ENCODE measurements around the gene IFI27L1. TPM values are rescaled to one million over a fixed set of nuclear protein-coding genes. Genes with fewer than 3 reads are reported as not detected.

The IFI27L1 gene
- total RNA-seq, 2 experiments from 2014 or later, result 15.9 to 18.2 TPM

DNA sequence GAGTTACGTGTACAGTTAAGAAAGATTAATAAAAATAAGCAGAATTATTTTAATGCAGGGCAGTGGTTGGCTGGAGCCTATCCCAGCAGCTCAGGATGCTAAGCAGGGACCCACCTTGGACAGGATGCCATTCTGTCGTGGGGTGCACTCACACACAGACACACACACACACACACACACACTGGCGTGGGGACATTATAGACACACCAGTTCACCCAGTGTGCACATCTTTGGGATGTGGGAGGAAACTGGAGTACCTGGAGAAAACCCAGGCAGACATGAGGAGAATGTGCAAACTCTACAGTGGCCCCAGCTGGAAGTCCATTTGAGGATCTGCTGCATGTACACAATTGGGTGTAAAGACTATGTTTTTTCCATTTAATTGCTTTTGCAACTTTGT lies 61.1 kb downstream of the IFI27L1 start:
- no peaks in the 10 kb centered on the region for H3K9me3 Mint-ChIP-seq
- H3K36me3 Mint-ChIP-seq, result no peaks in the 10 kb centered on the region

DNA sequence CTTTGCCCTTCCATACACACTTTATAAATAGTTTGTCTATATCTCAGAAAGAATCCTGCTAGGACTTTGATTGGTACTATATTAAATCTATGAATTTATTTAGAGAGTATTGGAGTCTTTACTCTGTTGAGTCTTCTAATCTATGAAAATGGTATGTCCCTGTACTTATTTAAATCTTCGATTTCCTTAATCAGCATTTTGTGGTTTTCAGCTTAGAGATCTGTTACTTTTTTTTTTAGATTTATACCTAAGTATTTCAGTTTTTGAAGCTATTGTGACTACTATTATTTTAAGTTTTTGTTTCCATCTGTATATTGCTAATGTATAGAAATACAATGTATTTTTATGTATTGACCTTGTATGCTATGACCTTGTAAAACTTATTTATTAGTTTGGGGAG lies 61.7 kb downstream of the IFI27L1 start:
- Mint-ChIP-seq H3K4me3 (no peak overlapping the region), H3K36me3 (no peaks in the 10 kb centered on the region), H3K27ac (no peak overlapping the region), H3K27me3 (no peaks in the 10 kb centered on the region), H3K4me1 (peaks cover 14% of the 10 kb centered on the region), H3K9me3 (no peaks in the 10 kb centered on the region)
- DNase-seq, result no peak

More for the DNA sequence above, 61.1 kb downstream of the IFI27L1 start:
- Mint-ChIP-seq H3K27me3 (no peaks in the 10 kb centered on the region), H3K4me1 (peaks cover 10% of the 10 kb centered on the region), H3K27ac (no peak overlapping the region), H3K4me3 (no peak overlapping the region)
- no peak for DNase-seq

GRCh38 chr14:94143239-94143638 lies 62.1 kb downstream of the IFI27L1 start:
- Mint-ChIP-seq H3K4me1 (peaks cover 14% of the 10 kb centered on the region), H3K36me3 (no peaks in the 10 kb centered on the region), H3K27ac (no peak overlapping the region), H3K4me3 (no peak overlapping the region), H3K9me3 (no peaks in the 10 kb centered on the region), H3K27me3 (no peaks in the 10 kb centered on the region)
- DNase-seq, result no peak

GRCh38 chr14:94143711-94144110 lies 62.6 kb downstream of the IFI27L1 start:
- Mint-ChIP-seq H3K4me1 (peaks cover 14% of the 10 kb centered on the region), H3K9me3 (no peaks in the 10 kb centered on the region), H3K4me3 (no peak overlapping the region), H3K27me3 (no peaks in the 10 kb centered on the region), H3K27ac (no peak overlapping the region), H3K36me3 (no peaks in the 10 kb centered on the region)
- no peak for DNase-seq

DNA sequence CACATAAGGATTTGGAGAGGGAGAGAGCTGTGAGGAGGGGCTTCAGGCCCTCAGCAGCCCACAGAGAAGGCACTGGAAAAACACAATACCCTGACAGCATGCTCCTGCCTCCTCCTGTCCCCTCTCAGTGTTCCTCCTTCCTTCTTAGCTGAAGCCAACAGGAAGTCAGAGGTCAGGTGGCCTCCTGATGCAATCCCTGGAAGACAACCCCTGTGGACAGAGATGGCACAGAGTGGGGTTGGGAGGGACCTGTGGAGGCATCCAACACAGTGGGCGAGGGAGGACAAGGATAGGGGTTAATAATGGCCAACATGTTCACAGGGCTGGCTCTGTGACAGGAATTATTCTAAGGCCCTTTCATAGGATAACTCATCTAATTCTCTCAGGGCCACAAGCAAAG lies 63.7 kb downstream of the IFI27L1 start:
- no peak overlapping the region for H3K27ac Mint-ChIP-seq
- no peaks in the 10 kb centered on the region for H3K9me3 Mint-ChIP-seq
- H3K4me3 Mint-ChIP-seq, result no peak overlapping the region
- H3K4me1 Mint-ChIP-seq, result peaks cover 14% of the 10 kb centered on the region
- peaks cover 5% of the 10 kb centered on the region for H3K27me3 Mint-ChIP-seq
- H3K36me3 Mint-ChIP-seq, result no peaks in the 10 kb centered on the region
- no peak for DNase-seq

- H3K27ac Mint-ChIP-seq, result no peak overlapping the region
- H3K4me1 Mint-ChIP-seq, result peaks cover 14% of the 10 kb centered on the region
- H3K4me3 Mint-ChIP-seq, result no peak overlapping the region
- DNase-seq, result no peak
- H3K27me3 Mint-ChIP-seq, result peaks cover 8% of the 10 kb centered on the region
- no peaks in the 10 kb centered on the region for H3K36me3 Mint-ChIP-seq
- H3K9me3 Mint-ChIP-seq, result no peaks in the 10 kb centered on the region
Measured at GRCh38 chr14:94145902-94146527, 64.9 kb downstream of the IFI27L1 start.

Other genes starting within 250 kb of the IFI27L1 start
- gene FAM181A, start 154.0 kb upstream of the IFI27L1 start, total RNA-seq, result not detected
- gene ASB2, start 104.7 kb upstream of the IFI27L1 start, total RNA-seq, result 10 to 100 TPM; 26.4 to 29.1 TPM
- gene CCDC197, start 84.0 kb upstream of the IFI27L1 start, total RNA-seq, result not detected
- under 1 TPM; 0.31 to 0.48 TPM for gene OTUB2, start 55.0 kb upstream of the IFI27L1 start, total RNA-seq
- 100 to 1,000 TPM; 320 to 332 TPM for gene DDX24, start 108 bp upstream of the IFI27L1 start, total RNA-seq
- gene IFI27, start 29.4 kb downstream of the IFI27L1 start, total RNA-seq, result 1 to 10 TPM; 1.6 to 2.4 TPM
- 10 to 100 TPM; 51.5 to 55.6 TPM for gene IFI27L2, start 48.3 kb downstream of the IFI27L1 start, total RNA-seq
- gene PPP4R4, start 93.0 kb downstream of the IFI27L1 start, total RNA-seq, result 1 to 10 TPM; 1.4 to 2.0 TPM
- not detected for gene SERPINA10, start 212.0 kb downstream of the IFI27L1 start, total RNA-seq
- gene SERPINA6, start 242.0 kb downstream of the IFI27L1 start, total RNA-seq, result not detected

All from activated naive CD8-positive, alpha-beta T cell treated with anti-CD3 and anti-CD28 coated beads for 36 hours (primary cell).